Esophagus (tissue), 2 donors: ENCODE data around the gene NFKB1. TPM values are rescaled to one million over a fixed set of nuclear protein-coding genes. Genes with fewer than 3 reads are reported as not detected.
"Not testable (repeated sequence)": the region's sequence is repeated elsewhere in the genome, so short reads cannot be mapped to it uniquely, and the experiment has no call there.

Source experiments
- H3K27ac ChIP-seq, 2 donors: one replicate each; pipeline ENCODE4 v1.5.1; 2013; ENCODE audit warnings: low read depth in 2 of 2, mild to moderate bottlenecking in 2 of 2, inconsistent platforms in 1 of 2, low read length in 1 of 2, moderate library complexity in 1 of 2
- H3K27me3 ChIP-seq, 2 donors: one replicate each; pipeline ENCODE4 v1.6.1; 2013; ENCODE audit warnings: low read length in 2 of 2, control low read depth in 1 of 2, mild to moderate bottlenecking in 1 of 2; ENCODE audit not compliant: insufficient read depth in 2 of 2, control insufficient read depth in 1 of 2
- H3K36me3 ChIP-seq, 2 donors: one replicate each; pipeline ENCODE4 v1.6.1; 2013; ENCODE audit warnings: low read length in 1 of 2; ENCODE audit not compliant: control insufficient read depth in 2 of 2, insufficient read depth in 2 of 2
- H3K4me1 ChIP-seq, 2 donors: one replicate each; pipeline ENCODE4 v1.6.1; 2013; ENCODE audit warnings: low read length in 1 of 2; ENCODE audit not compliant: control insufficient read depth in 2 of 2, insufficient read depth in 2 of 2
- H3K4me3 ChIP-seq, 2 donors: one replicate each; pipeline ENCODE4 v1.5.1; 2013; ENCODE audit warnings: low read length in 2 of 2, mild to moderate bottlenecking in 2 of 2, low read depth in 1 of 2, moderate library complexity in 1 of 2
- H3K9me3 ChIP-seq, 2 donors: one replicate each; pipeline ENCODE4 v1.6.1; 2013; ENCODE audit warnings: mild to moderate bottlenecking in 2 of 2, low read depth in 1 of 2, low read length in 1 of 2, moderate library complexity in 1 of 2; ENCODE audit not compliant: control insufficient read depth in 2 of 2, insufficient read depth in 1 of 2
- WGBS, 2 donors: extraction: QIAGEN DNeasy Blood & Tissue Kit; methylation state at CpG; one replicate each; pipeline ENCODE4 v1.1.7; 2013; 5-methylcytosine and 5-hydroxymethylcytosine counted together
- polyA plus RNA-seq, 2 donors: library from polyadenylated mRNA; stranded (reverse); fragments of 200-250 nt; gene quantifications; one replicate each; pipeline ENCODE4 v1.2.3, GENCODE V29; 2013
- donor health status: healthy with polysubstance abuse.
- donor health status: Bipolar disorder and iron deficiency.

Gene NFKB1
- polyA plus RNA-seq, 2 donors: 6.9 to 16.5 TPM

DNA sequence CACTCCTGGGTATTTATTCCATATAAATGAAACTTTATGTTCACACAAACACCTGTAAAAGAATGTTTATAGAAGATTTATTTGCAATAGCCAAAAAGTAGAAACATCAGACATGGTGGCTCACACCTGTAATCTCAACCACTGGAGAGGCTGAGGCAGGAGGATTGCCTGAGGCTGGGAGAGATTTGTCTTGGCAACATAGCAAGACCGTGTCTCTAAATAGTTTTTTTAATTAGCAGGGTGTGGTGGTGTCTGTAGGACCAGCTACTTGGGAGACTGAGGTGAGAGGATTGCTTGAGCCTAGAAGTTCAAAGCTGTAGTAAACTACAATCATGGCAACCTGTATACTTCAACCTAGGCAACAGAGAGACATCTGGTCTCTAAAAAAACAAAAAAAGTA lies 27.7 kb upstream of the NFKB1 start:
- Histone ChIP-seq H3K27ac (no peak overlapping the region), H3K4me3 (no peak overlapping the region), H3K36me3 (no peaks in the 10 kb centered on the region), H3K4me1 (no peaks in the 10 kb centered on the region), H3K9me3 (peaks cover 0 to 3% of the 10 kb centered on the region in 2 donors), H3K27me3 (no peaks in the 10 kb centered on the region)
- WGBS, 2 donors: 42 to 43% methylated on average over 1 of the region's 1 CpG

DNA sequence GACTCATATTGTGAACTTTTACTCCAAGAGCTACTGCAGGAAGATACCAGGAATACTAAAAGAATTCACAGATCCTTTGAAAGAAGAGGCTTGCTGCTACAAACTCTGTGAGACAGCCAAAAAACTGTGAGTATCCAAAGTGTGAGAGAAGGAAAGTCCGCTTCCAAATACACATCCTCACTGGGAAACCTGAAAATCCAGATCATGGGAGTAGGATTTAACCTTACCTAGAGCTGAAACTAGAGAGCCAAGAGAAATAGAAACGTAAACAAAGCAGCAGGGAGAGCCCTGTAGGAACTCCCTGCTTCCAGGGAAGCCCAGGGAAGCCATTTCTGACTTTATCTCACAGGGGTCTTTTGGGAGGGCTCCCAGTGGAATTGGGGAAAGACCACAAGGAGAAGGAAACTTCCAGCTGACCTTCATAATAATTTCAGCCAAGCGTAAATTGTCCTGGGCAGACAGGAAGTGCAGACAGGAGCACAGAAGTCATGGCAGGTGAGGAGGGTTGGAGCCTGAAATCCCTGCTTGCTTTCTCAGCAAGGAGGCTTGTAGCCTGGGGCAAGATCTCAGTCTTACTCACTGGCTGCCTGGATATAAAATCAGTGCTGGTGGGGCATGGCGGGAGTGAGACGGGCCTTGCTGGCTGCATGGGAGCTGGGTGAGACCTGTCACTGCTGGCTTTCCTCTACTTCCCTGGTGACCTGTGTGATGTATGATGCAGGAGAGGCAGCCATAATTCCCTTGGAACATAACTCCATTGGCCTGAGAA lies 26.2 kb upstream of the NFKB1 start:
- H3K27me3 ChIP-seq: no peaks in the 10 kb centered on the region
- H3K9me3 ChIP-seq: peaks cover 0 to 3% of the 10 kb centered on the region in 2 donors
- no peaks in the 10 kb centered on the region for H3K4me1 ChIP-seq
- WGBS, 2 donors: 72 to 83% methylated on average over 5 of the region's 5 CpGs
- H3K27ac ChIP-seq: no peak overlapping the region
- H3K4me3 ChIP-seq: no peak overlapping the region
- H3K36me3 ChIP-seq: no peaks in the 10 kb centered on the region

DNA sequence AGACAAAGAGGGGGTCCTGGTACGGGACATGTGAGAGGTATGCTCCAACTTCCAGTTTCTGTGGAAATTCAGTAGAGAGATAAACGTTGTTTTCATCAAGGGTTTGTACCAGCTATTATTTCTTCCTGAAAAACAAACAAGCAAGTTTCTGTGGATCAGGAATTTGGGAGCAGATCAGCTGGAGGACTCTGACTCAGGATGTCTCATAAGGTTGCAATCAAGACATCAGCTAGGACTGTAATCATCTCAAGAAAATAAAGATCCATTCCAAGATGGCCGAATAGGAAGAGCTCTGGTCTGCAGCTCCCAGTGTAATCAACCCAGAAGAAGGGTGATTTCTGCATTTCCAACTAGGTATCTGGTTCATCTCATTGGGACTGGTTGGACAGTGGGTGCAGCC lies 23.5 kb upstream of the NFKB1 start:
- Histone ChIP-seq H3K9me3 (peaks cover 0 to 3% of the 10 kb centered on the region in 2 donors), H3K4me1 (no peaks in the 10 kb centered on the region), H3K27me3 (no peaks in the 10 kb centered on the region), H3K36me3 (no peaks in the 10 kb centered on the region), H3K27ac (no peak overlapping the region), H3K4me3 (no peak overlapping the region)
- 82 to 90% methylated on average over 3 of the region's 3 CpGs for WGBS, 2 donors

DNA sequence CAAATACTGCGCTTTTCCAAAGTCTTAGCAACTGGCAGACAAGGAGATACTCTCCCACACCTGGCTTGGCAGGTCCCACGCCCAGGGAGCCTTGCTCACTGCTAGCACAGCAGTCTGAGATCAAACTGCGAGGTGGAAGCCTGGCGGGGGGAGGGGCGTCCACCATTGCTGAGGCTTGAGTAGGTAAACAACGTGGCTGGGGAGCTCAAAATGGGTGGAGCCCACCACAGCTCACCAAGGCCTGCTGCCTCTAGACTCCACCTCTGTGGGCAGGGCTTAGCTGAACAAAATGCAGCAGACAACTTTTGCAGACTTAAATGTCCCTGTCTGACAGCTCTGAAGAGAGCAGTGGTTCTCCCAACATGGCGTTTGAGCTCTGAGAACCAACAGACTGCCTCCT lies 23.0 kb upstream of the NFKB1 start:
- no peaks in the 10 kb centered on the region for H3K36me3 ChIP-seq
- no peak overlapping the region for H3K4me3 ChIP-seq
- no peak overlapping the region for H3K27ac ChIP-seq
- 71 to 80% methylated on average over 7 of the region's 7 CpGs for WGBS, 2 donors
- no peaks in the 10 kb centered on the region for H3K27me3 ChIP-seq
- peaks cover 0 to 5% of the 10 kb centered on the region in 2 donors for H3K9me3 ChIP-seq
- H3K4me1 ChIP-seq: no peaks in the 10 kb centered on the region

DNA sequence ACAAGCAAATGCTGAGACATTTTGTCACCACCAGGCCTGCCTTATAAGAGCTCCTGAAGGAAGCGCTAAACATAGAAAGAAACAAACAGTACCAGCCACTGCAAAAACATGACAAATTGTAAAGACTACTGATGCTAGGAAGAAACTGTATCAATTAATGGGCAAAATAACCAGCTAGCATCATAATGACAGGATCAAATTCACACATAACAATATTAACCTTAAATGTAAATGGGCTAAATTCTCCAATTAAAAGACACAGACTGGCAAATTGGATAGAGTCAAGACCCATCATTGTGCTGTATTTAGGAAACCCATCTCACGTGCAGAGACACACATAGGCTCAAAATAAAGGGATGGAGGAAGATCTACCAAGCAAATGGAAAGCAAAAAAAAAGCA lies 21.3 kb upstream of the NFKB1 start:
- H3K36me3 ChIP-seq, H3K9me3 ChIP-seq, H3K4me3 ChIP-seq, H3K4me1 ChIP-seq, H3K27ac ChIP-seq, H3K27me3 ChIP-seq: not testable (repeated sequence)
- WGBS, 2 donors: 95% methylated on average over 2 of the region's 2 CpGs

DNA sequence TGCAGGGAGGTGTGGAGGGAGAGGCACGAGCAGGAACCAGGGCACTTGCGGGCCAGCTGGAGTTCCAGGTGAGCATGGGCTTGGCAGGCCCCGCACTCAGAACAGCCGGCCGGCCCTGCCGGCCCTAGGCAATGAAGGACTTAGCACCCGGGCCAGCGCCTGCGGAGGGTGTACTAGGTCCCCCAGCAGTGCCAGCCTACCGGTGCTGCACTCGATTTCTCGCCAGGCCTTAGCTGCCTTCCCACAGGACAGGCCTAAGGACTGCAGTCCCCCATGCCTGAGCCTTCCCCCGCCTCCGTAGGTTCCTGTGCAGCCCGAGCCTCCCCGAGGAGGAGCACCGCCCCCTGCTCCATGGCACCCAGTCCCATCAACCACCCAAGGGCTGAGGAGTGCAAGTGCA lies 18.0 kb upstream of the NFKB1 start:
- Histone ChIP-seq H3K4me3 (no peak overlapping the region), H3K27me3 (no peaks in the 10 kb centered on the region), H3K9me3 (peaks cover 0 to 3% of the 10 kb centered on the region in 2 donors), H3K36me3 (no peaks in the 10 kb centered on the region), H3K27ac (no peak overlapping the region), H3K4me1 (no peaks in the 10 kb centered on the region)
- WGBS, 2 donors: 97 to 98% methylated on average over 17 of the region's 17 CpGs

DNA sequence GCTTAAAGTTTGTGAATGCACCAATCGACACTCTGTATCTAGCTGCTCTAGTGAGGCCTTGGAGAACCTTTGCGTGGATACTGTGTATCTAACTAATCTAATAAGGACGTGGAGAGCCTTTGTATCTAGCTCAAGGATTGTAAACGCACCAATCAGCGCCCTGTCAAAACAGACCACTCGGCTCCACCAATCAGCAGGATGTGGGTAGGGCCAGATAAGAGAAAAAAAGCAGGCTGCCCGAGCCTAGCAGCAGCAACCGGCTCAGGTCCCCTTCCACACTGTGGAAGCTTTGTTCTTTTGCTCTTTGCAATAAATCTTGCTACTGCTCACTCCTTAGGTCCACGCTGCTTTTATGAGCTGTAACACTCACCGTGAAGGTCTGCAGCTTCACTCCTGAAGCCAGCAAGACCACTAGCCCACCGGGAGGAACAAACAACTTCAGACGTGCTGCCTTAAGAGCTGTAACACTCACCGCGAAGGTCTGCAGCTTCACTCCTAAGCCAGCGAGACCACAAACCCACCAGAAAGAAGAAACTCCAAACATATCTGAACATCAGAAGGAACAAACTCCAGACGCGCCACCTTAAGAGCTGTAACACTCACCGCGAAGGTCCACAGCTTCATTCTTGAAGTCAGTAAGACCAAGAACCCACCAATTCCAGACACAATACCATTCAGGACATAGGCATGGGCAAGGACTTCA lies 17.0 kb upstream of the NFKB1 start:
- H3K4me1 ChIP-seq, H3K27ac ChIP-seq, H3K27me3 ChIP-seq, H3K4me3 ChIP-seq, H3K36me3 ChIP-seq, H3K9me3 ChIP-seq: not testable (repeated sequence)
- 90% methylated on average over 19 of the region's 19 CpGs for WGBS, 2 donors

DNA sequence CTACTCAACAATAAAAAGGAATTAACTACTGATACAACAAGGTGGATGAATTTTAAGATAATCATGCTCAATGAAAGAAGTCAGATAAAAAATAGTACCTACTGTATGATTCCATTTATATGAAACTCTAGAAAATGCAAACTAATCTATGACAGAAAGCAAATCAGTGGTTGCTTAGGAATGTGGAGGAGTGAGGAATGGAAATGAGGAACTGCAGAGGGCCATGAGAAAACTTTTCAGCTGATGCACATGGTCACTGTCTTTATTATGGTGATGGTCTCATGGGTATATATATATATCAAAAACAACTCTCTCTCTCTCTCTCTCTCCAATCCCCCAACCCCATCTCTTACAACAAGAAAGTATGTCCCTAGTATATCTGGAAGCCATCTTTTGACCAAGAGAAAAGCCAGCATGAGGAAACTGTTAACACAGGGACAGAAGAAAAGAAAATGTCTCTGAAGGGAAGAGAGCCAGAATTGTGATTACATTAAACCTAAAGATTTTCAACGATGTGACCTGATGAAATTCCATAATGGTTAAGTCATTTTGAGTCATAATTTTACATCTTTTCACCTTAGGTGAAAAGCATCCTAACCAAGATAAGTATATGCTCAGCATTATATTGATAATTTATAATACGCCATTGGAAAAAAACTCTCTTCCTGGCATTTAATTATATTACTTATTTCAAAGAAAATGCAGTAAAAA lies 8.5 kb upstream of the NFKB1 start:
- Histone ChIP-seq H3K36me3 (no peaks in the 10 kb centered on the region), H3K9me3 (no peaks in the 10 kb centered on the region), H3K27ac (no peak overlapping the region), H3K27me3 (no peaks in the 10 kb centered on the region), H3K4me1 (no peaks in the 10 kb centered on the region), H3K4me3 (no peak overlapping the region)
- 63 to 73% methylated on average over 2 of the region's 2 CpGs for WGBS, 2 donors

DNA sequence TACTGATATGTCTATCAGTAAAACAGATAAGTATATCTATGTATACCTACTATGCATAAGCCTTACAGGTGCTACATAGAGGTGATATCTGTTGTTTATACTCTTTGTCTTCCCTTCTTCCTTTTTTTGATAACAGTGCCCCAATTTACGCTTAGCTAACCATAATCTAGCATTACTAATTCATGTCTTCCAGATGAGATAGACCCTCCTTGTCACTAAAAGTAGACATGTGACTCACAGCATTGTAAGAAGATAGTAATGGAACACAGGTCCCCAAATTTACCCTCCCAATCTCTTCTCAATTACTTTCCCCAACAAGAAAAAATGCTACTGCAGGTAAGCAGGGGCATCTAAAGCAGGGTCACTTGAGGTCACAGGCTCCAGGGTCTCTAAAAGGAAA lies 7.9 kb upstream of the NFKB1 start:
- no peaks in the 10 kb centered on the region for H3K4me1 ChIP-seq
- H3K27ac ChIP-seq: no peak overlapping the region
- no peaks in the 10 kb centered on the region for H3K36me3 ChIP-seq
- WGBS, 2 donors: 85 to 97% methylated on average over 1 of the region's 1 CpG
- no peak overlapping the region for H3K4me3 ChIP-seq
- no peaks in the 10 kb centered on the region for H3K27me3 ChIP-seq
- no peaks in the 10 kb centered on the region for H3K9me3 ChIP-seq
